ENCODE data around the gene RAPGEF1.

RAPGEF1 gene

DNA sequence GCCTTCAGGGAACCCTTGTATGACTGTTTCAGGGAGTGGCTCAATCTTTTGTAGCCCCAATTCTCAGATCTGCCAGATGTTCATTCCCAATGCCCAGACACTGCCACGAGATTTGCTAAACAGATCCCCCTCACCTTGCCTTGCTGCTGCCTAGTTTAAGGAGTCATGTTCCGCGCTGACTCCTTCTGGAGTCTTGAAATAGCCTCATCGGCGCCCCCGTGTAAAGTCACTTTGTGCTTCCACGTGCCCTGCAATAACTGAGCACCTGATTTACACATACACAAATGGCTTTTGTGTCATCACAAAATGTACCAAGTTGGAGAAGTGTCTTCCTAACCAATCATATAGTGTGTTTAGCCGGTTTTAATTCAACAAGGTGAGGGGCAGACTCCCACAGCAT, 132.3 kb downstream of the RAPGEF1 start:
- ATAC-seq (ENCODE audit: low read depth) = no peak
- no peak for DNase-seq (ENCODE audit: low spot score)
- Histone ChIP-seq H3K4me1 (ENCODE audit: insufficient read depth, poor library complexity, severe bottlenecking) (peaks cover 20% of the 10 kb centered on the region), H3K9me3 (ENCODE audit: severe bottlenecking) (no peaks in the 10 kb centered on the region), H3K36me3 (ENCODE audit: low read depth) (no peaks in the 10 kb centered on the region), H3K27me3 (ENCODE audit: insufficient read depth, poor library complexity, severe bottlenecking) (no peaks in the 10 kb centered on the region), H3K4me3 (ENCODE audit: severe bottlenecking) (no peak overlapping the region), H3K27ac (ENCODE audit: poor library complexity, severe bottlenecking) (peak overlapping the region; percentile 81)
- TF ChIP-seq, protein P1, sequence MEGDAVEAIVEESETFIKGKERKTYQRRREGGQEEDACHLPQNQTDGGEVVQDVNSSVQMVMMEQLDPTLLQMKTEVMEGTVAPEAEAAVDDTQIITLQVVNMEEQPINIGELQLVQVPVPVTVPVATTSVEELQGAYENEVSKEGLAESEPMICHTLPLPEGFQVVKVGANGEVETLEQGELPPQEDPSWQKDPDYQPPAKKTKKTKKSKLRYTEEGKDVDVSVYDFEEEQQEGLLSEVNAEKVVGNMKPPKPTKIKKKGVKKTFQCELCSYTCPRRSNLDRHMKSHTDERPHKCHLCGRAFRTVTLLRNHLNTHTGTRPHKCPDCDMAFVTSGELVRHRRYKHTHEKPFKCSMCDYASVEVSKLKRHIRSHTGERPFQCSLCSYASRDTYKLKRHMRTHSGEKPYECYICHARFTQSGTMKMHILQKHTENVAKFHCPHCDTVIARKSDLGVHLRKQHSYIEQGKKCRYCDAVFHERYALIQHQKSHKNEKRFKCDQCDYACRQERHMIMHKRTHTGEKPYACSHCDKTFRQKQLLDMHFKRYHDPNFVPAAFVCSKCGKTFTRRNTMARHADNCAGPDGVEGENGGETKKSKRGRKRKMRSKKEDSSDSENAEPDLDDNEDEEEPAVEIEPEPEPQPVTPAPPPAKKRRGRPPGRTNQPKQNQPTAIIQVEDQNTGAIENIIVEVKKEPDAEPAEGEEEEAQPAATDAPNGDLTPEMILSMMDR (IDR thresholded peaks at IDR 0.05; ENCODE audit: poor library complexity, severe bottlenecking) = no peak

DNA sequence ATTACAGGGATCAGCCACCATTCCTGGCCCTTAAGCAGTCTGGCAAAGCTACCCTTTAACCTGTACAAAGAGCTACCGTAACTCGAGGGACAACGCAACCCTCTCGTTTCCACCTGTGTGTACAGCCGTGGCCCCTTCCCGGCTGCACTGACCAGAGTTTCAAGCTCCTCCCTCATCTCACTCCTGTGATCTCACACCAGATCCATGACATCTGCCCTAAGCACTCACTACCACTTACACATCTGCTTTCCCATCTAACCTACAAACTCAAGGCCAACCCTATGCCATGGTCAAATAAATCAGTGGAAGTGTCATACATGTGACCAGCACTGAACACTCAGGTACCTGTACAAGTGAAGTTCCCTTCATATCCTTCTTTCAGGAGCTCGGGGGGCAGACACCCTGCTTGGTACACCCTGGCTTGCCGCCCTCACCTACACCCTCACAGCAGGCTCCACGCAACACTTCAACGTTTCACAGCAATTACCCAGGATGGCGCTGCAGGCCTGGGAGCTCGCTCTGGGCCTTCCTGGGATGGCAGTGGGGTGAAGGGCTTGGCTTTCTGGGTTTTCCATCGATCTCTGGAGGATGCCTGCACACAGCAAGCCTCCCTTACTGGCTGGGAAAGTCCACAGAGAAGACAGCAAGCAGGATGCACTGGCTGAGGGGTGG, 132.8 kb downstream of the RAPGEF1 start:
- Histone ChIP-seq H3K9me3 (ENCODE audit: severe bottlenecking) (no peaks in the 10 kb centered on the region), H3K4me1 (ENCODE audit: insufficient read depth, poor library complexity, severe bottlenecking) (peaks cover 20% of the 10 kb centered on the region), H3K36me3 (ENCODE audit: low read depth) (no peaks in the 10 kb centered on the region), H3K4me3 (ENCODE audit: severe bottlenecking) (no peak overlapping the region), H3K27me3 (ENCODE audit: insufficient read depth, poor library complexity, severe bottlenecking) (no peaks in the 10 kb centered on the region), H3K27ac (ENCODE audit: poor library complexity, severe bottlenecking) (no peak overlapping the region)
- TF ChIP-seq, protein P1 (IDR thresholded peaks at IDR 0.05; ENCODE audit: poor library complexity, severe bottlenecking) = no peak
- ATAC-seq (ENCODE audit: low read depth) = no peak
- DNase-seq (ENCODE audit: low spot score) = no peak

GRCh38 chr9:131605770-131606590, 133.9 kb downstream of the RAPGEF1 start:
- Histone ChIP-seq H3K9me3 (ENCODE audit: severe bottlenecking) (no peaks in the 10 kb centered on the region), H3K4me1 (ENCODE audit: insufficient read depth, poor library complexity, severe bottlenecking) (peaks cover 14% of the 10 kb centered on the region), H3K4me3 (ENCODE audit: severe bottlenecking) (no peak overlapping the region), H3K27ac (ENCODE audit: poor library complexity, severe bottlenecking) (no peak overlapping the region), H3K36me3 (ENCODE audit: low read depth) (no peaks in the 10 kb centered on the region), H3K27me3 (ENCODE audit: insufficient read depth, poor library complexity, severe bottlenecking) (no peaks in the 10 kb centered on the region)
- ATAC-seq (ENCODE audit: low read depth) (no peak), DNase-seq (ENCODE audit: low spot score) (no peak)
- TF ChIP-seq, protein P1 (IDR thresholded peaks at IDR 0.05; ENCODE audit: poor library complexity, severe bottlenecking) = no peak

GRCh38 chr9:131603711-131604439, 136.0 kb downstream of the RAPGEF1 start:
- DNase-seq (ENCODE audit: low spot score) = no peak
- no peaks in the 10 kb centered on the region for H3K27me3 ChIP-seq (ENCODE audit: insufficient read depth, poor library complexity, severe bottlenecking)
- no peak for ATAC-seq (ENCODE audit: low read depth)
- no peaks in the 10 kb centered on the region; the same call in 1 of the 2 replicates for H3K36me3 ChIP-seq (ENCODE audit: low read depth)
- no peak overlapping the region for H3K27ac ChIP-seq (ENCODE audit: poor library complexity, severe bottlenecking)
- TF ChIP-seq, protein P1 (IDR thresholded peaks at IDR 0.05; ENCODE audit: poor library complexity, severe bottlenecking) = no peak
- no peak overlapping the region for H3K4me3 ChIP-seq (ENCODE audit: severe bottlenecking)
- H3K9me3 ChIP-seq (ENCODE audit: severe bottlenecking) = no peaks in the 10 kb centered on the region
- H3K4me1 ChIP-seq (ENCODE audit: insufficient read depth, poor library complexity, severe bottlenecking) = peaks cover 9% of the 10 kb centered on the region

All from RWPE2 (cell line).